ENCODE data around the gene RBM10. TPM values are rescaled to one million over a fixed set of nuclear protein-coding genes. Genes with fewer than 3 reads are reported as not detected.
A peak's percentile ranks its signal among the peaks of the same experiment; 100 is the strongest.

Gene RBM10
- total and polyA plus RNA-seq, 2 donors (not counting 1 experiment from before 2014, with no cell fraction given) = 48.7 to 51.6 TPM

GRCh38 chrX:47193475-47194193 is 48.6 kb downstream of the RBM10 start, which contains the start of gene UBA1:
TSS of gene UBA1 (plus strand) at chrX:47193829. CDS start at chrX:47198803, 4,974 bp downstream.
- H4K20me1 ChIP-seq (ENCODE audit: control insufficient read depth, insufficient read depth, low read length, poor library complexity, severe bottlenecking) = peaks cover 24% of the 10 kb centered on the region
- peak within 1 kb of the TSS; percentile 90 for H3K9ac ChIP-seq (ENCODE audit: low read length)
- H2AFZ ChIP-seq (ENCODE audit: insufficient read depth, low read depth, low read length, poor library complexity, severe bottlenecking) = peak within 1 kb of the TSS; percentile 86
- peak; percentile 93 for DNase-seq
- H3K27ac ChIP-seq (ENCODE audit: low read length in 2 of 2) = peak within 1 kb of the TSS; percentile 83 to 95
- Mint-ChIP-seq H3K27me3 (no peaks in the 10 kb centered on the region), H3K9me3 (ENCODE audit: insufficient read depth) (no peaks in the 10 kb centered on the region), H3K4me1 (peaks cover 63% of the 10 kb centered on the region), H3K27ac (peak within 1 kb of the TSS; percentile 99), H3K4me3 (peak within 1 kb of the TSS; percentile 98)
- intact Hi-C loops (cut with micrococcal nuclease) = loop anchor here (1.0 to 5.0 kb wide), 10 partner anchors 24 to 459 kb away; partner anchors contain the start of genes ELK1, RBM10 and USP11
- H3K4me1 ChIP-seq (ENCODE audit: control insufficient read depth in 2 of 2, insufficient read depth in 2 of 2, low read length in 2 of 2) = peaks cover 48 to 60% of the 10 kb centered on the region in 2 donors
- peak within 1 kb of the TSS; percentile 71 to 96 (median 76) for H3K4me3 ChIP-seq (ENCODE audit: control extremely low read depth in 1 of 5, extremely low read depth in 1 of 5, insufficient read depth in 1 of 5, low read depth in 2 of 5, low read length in 4 of 5)
- no peaks in the 10 kb centered on the region for H3K27me3 ChIP-seq (replicated peaks in 1 of 4; ENCODE audit: control extremely low read depth in 1 of 4, control insufficient read depth in 3 of 4, insufficient read depth in 4 of 4, low read length in 3 of 4)
- peaks cover 54% of the 10 kb centered on the region for H3K79me2 ChIP-seq (ENCODE audit: control insufficient read depth, insufficient read depth, low read length)
- under 1% methylated on average over 27 of the region's 50 CpGs for WGBS (ENCODE audit: insufficient coverage)
- ATAC-seq (ENCODE audit: low read depth) = peak; percentile 75
- H3K4me2 ChIP-seq (replicated peaks; ENCODE audit: low read depth, low read length, poor library complexity, severe bottlenecking) = peak within 1 kb of the TSS; percentile 80
- CTCF ChIA-PET = interaction anchor here (1.0 to 3.8 kb wide), 4 partner anchors 191 to 330 kb away, joined by 7 to 23 read pairs (median 10); no protein-coding TSS in a partner anchor
- POLR2A ChIA-PET = interaction anchor here (1.5 kb wide), 1 partner anchor 330 kb away, joined by 3 read pairs; no protein-coding TSS in a partner anchor
- TF ChIP-seq, protein P1, sequence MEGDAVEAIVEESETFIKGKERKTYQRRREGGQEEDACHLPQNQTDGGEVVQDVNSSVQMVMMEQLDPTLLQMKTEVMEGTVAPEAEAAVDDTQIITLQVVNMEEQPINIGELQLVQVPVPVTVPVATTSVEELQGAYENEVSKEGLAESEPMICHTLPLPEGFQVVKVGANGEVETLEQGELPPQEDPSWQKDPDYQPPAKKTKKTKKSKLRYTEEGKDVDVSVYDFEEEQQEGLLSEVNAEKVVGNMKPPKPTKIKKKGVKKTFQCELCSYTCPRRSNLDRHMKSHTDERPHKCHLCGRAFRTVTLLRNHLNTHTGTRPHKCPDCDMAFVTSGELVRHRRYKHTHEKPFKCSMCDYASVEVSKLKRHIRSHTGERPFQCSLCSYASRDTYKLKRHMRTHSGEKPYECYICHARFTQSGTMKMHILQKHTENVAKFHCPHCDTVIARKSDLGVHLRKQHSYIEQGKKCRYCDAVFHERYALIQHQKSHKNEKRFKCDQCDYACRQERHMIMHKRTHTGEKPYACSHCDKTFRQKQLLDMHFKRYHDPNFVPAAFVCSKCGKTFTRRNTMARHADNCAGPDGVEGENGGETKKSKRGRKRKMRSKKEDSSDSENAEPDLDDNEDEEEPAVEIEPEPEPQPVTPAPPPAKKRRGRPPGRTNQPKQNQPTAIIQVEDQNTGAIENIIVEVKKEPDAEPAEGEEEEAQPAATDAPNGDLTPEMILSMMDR (IDR thresholded peaks at IDR 0.05) = peak; percentile 58
- no peak for TF ChIP-seq EZH2 (IDR thresholded peaks at IDR 0.05; ENCODE audit: borderline replicate concordance, insufficient read depth, low read depth, low read length, poor library complexity, severe bottlenecking)
- H3K9me3 ChIP-seq (ENCODE audit: control extremely low read depth in 1 of 3, control insufficient read depth in 2 of 3, insufficient read depth in 1 of 3, low read length in 2 of 3) = no peaks in the 10 kb centered on the region
- peaks cover 0 to 15% of the 10 kb centered on the region in 2 experiments for H3K36me3 ChIP-seq (replicated peaks in 1 of 2; ENCODE audit: control extremely low read depth in 1 of 2, control insufficient read depth in 1 of 2, extremely low read depth in 1 of 2, insufficient read depth in 2 of 2, low read length in 1 of 2)
